ENCODE results near the gene SLC38A7.

DNA sequence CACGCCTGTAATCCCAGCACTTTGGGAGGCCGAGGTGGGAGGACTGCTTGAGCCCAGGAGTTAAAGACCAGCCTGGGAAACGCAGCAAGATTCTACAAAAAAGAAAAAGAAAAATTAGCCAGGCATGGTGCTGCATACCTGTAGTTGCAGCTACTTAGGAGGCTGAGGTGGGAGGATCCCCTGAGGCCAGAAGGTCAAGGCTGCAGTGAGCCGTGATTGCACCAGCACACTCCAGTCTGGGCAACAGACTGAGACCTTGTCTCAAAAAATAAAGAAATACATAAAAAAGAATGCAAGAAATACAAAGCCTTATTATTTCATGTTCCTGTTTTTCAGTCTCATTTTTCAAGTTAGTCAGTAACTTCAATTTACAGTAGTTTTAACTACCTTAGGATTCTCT lies 49.1 kb downstream of the SLC38A7 start:
- TF ChIP-seq EZH2 (IDR thresholded peaks at IDR 0.05) = no peak
- no peak for TF ChIP-seq POLR2AphosphoS5 (IDR thresholded peaks at IDR 0.05; ENCODE audit: borderline replicate concordance, low read depth, low read length)
